ENCODE data around the gene PUS3. TPM values are rescaled to one million over a fixed set of nuclear protein-coding genes. Genes with fewer than 3 reads are reported as not detected.

Gene PUS3
- total RNA-seq, 4 donors from 2014 or later: 7.3 to 12.2 (median 9.5) TPM

DNA sequence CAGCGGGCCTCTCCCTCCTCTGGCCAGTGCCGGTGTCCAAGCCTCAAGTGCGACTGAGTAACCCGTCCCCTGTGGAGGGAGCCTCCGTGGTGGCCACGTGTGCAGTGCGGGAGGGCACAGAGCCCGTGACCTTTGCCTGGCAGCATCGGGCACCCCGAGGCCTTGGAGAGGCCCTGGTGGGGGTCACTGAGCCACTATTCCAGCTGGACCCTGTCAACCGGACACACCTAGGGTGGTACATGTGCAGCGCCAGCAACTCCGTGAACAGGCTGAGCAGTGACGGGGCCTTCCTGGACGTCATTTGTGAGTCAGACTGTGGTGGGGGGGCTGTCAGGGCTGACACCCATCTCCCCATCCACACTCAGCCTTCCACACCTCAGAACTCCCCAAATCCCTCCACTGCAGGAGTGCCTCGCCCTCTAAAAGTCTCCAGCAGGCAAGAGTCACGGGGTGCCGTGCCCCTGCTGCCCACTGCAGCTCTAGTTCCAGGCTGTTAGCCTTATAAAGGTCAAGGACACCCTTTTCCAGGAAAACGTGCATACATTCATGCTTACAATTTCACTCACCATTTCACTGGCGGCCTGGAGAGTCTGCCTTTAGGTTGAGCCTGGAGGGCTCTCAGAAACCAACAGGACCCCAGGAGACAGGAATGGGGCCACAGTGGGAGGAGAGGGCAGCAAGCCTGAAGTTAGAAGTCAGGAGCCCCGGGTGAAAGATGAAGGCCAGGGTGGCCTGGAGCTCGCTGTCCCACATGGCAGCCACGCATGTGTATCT lies 45.5 kb upstream of the PUS3 start:
- ATAC-seq (ENCODE audit: low FRiP score) (no peak), DNase-seq (ENCODE audit: low spot score) (no peak)
- TF ChIP-seq, protein P1, sequence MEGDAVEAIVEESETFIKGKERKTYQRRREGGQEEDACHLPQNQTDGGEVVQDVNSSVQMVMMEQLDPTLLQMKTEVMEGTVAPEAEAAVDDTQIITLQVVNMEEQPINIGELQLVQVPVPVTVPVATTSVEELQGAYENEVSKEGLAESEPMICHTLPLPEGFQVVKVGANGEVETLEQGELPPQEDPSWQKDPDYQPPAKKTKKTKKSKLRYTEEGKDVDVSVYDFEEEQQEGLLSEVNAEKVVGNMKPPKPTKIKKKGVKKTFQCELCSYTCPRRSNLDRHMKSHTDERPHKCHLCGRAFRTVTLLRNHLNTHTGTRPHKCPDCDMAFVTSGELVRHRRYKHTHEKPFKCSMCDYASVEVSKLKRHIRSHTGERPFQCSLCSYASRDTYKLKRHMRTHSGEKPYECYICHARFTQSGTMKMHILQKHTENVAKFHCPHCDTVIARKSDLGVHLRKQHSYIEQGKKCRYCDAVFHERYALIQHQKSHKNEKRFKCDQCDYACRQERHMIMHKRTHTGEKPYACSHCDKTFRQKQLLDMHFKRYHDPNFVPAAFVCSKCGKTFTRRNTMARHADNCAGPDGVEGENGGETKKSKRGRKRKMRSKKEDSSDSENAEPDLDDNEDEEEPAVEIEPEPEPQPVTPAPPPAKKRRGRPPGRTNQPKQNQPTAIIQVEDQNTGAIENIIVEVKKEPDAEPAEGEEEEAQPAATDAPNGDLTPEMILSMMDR (IDR thresholded peaks at IDR 0.05): no peak

DNA sequence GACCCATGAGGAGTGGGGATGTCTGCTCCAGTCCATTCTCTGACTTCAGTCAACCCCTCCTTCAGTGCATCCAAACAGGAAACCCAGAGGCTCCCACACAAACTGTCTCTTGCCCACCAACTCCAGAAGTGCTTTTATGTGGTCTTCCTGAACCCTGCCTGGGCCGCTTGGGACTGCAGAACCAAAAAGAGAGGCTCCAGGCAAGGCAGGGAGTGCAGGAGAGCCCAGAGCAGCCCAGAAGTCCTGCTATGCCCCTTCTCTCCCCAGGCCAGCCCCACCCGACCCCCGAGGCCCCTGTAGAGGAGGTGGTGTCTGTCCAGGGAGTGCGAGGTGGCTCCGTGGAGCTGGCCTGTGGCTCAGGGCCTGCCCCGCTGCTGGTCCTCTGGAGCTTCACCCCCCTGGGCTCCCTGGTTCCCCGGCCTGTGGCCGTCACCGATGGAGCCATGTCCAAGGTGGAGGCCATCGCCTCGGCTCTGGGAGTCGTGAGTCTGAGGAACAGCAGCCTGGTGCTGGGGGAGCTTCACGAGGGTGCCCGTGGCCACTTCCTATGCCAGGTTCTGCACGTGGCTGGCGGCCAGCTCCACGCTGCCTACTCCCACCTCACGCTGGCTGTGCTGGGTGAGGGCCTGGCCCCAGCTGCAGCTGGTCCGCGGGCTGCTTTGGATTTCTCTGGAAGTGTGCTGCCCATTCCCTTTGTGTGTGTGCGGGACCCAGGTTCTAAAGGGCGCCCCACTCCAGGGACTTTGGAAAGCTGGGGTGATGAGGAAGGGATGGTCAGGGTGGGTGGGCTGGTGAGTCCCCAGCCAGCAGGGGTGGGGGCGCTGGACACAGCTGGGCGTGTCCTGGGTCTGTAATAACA lies 44.6 kb upstream of the PUS3 start:
- TF ChIP-seq, protein P1 (IDR thresholded peaks at IDR 0.05): no peak
- no peak for ATAC-seq (ENCODE audit: low FRiP score)
- no peak for DNase-seq (ENCODE audit: low spot score)

DNA sequence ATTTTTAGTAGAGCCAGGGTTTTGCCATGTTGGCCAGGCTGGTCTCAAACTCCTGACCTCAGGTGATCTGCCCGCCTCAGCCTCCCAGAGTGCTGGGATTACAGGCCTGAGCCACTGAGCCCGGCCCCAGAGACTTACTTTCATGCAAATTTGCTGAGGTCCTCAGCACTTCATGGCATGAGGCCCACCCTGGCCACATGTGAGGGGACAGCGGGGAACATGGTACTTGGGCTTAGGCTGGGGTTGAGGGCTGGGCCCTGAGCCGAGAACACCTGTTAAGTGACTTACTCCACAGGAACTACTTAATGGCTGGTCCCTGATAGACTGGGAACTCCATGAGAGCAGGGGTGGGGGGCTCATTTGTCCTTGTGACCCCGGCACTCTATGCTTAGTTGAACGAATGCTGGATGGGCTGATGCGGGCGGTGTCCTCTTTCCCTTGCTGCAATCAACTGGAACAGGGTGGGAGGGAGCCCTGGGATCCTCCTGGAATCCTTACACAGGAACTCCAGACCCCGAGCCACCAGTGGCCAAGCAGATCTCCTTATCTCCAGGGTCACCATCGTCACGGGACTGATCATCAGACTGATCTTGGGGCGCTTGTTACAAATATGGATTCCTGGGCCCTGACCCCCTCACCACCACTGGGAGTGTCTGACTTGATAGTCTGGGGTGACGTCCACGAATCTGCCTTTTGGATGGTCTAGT lies 43.9 kb upstream of the PUS3 start:
- DNase-seq (ENCODE audit: low spot score) (no peak), ATAC-seq (ENCODE audit: low FRiP score) (no peak)
- TF ChIP-seq, protein P1 (IDR thresholded peaks at IDR 0.05): no peak

DNA sequence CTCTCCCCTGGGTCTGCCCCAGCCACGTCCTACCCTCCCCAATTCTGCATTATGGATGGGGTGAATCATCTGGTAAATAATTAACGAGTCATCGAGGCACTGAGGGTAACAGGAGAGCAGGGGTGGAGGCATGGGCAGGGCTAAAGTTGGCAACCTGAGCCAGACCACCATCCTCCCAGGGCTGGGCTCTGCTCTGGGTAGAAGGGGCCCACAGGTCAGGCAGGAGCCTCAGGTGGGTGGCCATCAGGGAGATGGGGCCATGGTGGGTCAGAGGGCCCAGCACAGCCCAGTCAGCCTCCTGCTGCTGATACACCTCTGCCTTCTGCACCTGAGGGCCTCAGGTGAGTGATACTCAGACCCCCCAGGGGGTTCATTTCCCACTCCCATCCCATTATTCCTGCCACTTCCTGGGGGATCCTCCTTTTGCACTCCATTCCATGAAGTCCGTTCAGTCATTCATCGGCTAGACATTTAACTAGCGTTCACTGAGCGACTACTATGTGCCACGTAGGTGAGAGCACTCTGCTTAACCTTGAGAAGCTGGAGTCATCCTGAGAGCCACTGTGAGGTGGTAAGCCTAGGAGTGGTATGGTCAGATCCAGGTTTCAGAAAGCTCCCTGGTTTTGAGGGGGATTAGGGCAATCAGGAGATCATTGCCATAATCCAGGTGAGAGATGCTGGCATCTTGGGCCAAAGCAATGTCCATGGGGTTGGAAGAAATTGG lies 43.0 kb upstream of the PUS3 start, which contains the start of gene VSIG10L2:
Gene VSIG10L2 (plus strand): TSS at position 248 of the 724 bp plus-strand sequence. CDS start 12 bp downstream, at position 260.
- TF ChIP-seq, protein P1 (IDR thresholded peaks at IDR 0.05): no peak
- no peak for DNase-seq (ENCODE audit: low spot score)
- ATAC-seq (ENCODE audit: low FRiP score): no peak

DNA sequence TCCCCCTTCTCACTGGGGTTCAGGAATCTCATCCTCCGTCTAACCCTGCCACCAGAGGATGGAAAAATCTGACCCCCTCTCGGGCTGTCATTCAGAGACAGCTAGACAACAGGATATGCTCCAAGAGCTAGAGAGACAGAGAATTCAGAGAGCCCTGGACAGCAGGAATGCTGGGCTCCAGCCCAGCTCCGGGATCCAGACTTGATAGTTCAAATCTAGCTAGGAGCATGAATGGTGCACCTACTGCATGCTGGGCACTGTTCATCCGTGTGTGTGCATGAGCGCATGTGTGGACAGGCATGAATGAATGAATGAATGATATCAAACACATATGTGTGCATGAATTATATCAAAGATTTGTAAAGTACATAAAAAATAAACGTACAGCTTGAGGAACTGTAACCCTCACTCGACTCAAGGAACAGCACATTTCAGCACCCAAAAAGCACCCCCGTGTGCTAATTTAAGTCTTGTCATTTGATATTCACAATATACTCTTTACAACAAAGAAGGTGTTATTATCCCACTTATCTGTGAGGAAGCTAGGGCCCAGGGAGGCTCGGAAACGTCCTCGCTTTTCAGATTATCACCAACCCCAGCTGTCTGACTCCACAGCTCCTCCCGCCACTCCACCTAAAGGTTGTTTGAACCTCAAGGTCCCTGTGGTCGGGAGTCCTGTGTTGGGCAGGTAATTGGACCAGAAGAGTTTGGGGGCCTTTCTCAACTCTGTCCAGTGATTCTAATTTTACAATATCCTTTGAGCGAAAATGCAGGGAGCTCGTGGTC lies 42.2 kb upstream of the PUS3 start:
- DNase-seq (ENCODE audit: low spot score) (no peak), ATAC-seq (ENCODE audit: low FRiP score) (no peak)
- TF ChIP-seq, protein P1 (IDR thresholded peaks at IDR 0.05): no peak
